Ovary (tissue), 3 donors: ENCODE measurements around the gene ETNK2.

Experiments
- EP300 ChIP-seq: sonication (generic); formaldehyde crosslinking; IDR thresholded peaks from one replicate; pipeline ENCODE4 v1.6.1; 2017; ENCODE audit warnings: antibody characterized with exemption
- POLR2A ChIP-seq: fragments of 450-650 bp; IDR thresholded peaks from one replicate; pipeline ENCODE4 v1.6.1; 2017; ENCODE audit warnings: antibody characterized with exemption, mild to moderate bottlenecking, moderate library complexity
- TF ChIP-seq, protein P1 (sequence below), 3 donors: fragments of 450-650 bp in 2 of 3; fragments of 200-600 bp in 1 of 3; IDR thresholded peaks; one replicate each; pipeline versions ENCODE4 v1.5.1 to v1.8.0; 2016 to 2022; ENCODE audit warnings: antibody characterized with exemption in 3 of 3, mild to moderate bottlenecking in 1 of 3
- donor health status: DM: no; HTN: no; CAD: no.

DNA sequence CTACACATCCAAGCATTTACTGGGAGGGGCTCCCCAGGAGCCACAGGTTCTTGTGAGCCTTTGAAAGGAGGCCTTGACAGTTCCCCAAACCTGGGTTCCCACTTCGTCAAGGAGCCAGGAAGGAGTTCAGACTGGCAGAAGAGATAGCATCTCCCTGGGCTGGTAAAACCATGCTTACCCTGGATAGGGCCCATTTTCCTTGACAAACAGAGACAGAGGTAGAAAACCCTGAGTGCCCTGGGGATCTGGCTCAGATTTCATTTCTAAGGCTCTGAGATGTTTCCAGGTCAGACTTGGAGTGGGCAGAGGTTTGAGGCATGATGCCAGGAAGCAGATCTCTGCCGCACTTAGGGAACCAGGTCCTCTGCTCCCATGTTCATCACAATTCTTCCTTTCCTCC, 2.7 kb downstream of the ETNK2 start:
- TF ChIP-seq, protein P1, sequence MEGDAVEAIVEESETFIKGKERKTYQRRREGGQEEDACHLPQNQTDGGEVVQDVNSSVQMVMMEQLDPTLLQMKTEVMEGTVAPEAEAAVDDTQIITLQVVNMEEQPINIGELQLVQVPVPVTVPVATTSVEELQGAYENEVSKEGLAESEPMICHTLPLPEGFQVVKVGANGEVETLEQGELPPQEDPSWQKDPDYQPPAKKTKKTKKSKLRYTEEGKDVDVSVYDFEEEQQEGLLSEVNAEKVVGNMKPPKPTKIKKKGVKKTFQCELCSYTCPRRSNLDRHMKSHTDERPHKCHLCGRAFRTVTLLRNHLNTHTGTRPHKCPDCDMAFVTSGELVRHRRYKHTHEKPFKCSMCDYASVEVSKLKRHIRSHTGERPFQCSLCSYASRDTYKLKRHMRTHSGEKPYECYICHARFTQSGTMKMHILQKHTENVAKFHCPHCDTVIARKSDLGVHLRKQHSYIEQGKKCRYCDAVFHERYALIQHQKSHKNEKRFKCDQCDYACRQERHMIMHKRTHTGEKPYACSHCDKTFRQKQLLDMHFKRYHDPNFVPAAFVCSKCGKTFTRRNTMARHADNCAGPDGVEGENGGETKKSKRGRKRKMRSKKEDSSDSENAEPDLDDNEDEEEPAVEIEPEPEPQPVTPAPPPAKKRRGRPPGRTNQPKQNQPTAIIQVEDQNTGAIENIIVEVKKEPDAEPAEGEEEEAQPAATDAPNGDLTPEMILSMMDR (IDR thresholded peaks at IDR 0.05) = no peak
- no peak for TF ChIP-seq EP300
- no peak for TF ChIP-seq POLR2A
